VCaP (cell line): ENCODE results near the gene KIAA1671.
A peak's percentile ranks its signal among the peaks of the same experiment; 100 is the strongest.

Experiments used
- H3K27ac ChIP-seq: fragments of 450-650 bp; 2 replicates; pipeline ENCODE4 v1.5.1; 2017
- TF ChIP-seq, protein P1 (sequence below): fragments of 450-650 bp; conservative IDR thresholded peaks from 2 replicates; pipeline ENCODE4 v1.5.1; 2017; ENCODE audit warnings: mild to moderate bottlenecking, moderate library complexity

Gene KIAA1671

DNA sequence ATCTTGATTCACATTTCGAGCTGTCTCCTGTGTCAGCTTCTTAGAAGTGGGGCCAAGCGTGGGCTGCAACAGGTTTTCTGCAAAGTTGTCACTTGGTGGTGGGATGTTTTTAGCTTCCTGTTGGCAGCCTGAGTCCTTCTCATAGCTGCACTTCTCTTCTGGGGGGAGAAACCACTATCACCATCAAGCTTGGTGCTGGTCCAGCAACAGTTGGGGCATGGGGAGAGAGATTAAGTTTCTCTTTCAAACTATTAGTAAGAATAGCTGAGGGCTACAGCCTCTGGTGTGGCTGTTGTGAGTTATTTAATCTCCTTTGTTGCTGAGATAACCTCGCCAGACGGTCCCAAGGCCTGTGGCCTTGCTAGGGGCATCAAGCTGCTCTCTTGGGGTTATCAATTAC lies 123.8 kb downstream of the KIAA1671 start:
- TF ChIP-seq, protein P1, sequence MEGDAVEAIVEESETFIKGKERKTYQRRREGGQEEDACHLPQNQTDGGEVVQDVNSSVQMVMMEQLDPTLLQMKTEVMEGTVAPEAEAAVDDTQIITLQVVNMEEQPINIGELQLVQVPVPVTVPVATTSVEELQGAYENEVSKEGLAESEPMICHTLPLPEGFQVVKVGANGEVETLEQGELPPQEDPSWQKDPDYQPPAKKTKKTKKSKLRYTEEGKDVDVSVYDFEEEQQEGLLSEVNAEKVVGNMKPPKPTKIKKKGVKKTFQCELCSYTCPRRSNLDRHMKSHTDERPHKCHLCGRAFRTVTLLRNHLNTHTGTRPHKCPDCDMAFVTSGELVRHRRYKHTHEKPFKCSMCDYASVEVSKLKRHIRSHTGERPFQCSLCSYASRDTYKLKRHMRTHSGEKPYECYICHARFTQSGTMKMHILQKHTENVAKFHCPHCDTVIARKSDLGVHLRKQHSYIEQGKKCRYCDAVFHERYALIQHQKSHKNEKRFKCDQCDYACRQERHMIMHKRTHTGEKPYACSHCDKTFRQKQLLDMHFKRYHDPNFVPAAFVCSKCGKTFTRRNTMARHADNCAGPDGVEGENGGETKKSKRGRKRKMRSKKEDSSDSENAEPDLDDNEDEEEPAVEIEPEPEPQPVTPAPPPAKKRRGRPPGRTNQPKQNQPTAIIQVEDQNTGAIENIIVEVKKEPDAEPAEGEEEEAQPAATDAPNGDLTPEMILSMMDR = no peak
- H3K27ac ChIP-seq = no peak overlapping the region

- H3K27ac ChIP-seq = no peak overlapping the region
- TF ChIP-seq, protein P1 = no peak
These were observed 124.5 kb downstream of the KIAA1671 start for GRCh38 chr22:25077056-25077455.

GRCh38 chr22:25077964-25078363 lies 125.4 kb downstream of the KIAA1671 start:
- TF ChIP-seq, protein P1 = no peak

DNA sequence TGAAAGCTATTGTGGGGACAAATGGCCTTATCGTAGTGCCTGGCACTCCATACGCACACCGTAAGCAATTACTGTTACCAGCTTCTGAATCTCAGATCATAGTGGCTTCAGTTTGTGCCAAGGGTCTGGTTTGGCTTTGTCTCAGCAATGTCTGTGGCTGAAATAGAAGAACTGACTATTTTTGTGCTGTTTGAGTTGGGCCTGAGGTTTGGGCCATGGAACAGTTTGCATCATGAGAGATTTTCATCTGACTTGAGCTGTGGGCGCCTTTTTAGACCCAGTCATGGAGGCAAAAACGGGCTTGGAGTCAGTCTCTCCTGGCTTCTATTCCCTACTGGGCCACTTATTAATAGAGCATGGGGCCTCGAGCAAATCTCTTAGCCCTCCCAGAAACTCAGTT lies 126.1 kb downstream of the KIAA1671 start:
- TF ChIP-seq, protein P1 = no peak
- no peak overlapping the region for H3K27ac ChIP-seq

More at GRCh38 chr22:25077964-25078363, 125.4 kb downstream of the KIAA1671 start:
- no peak overlapping the region for H3K27ac ChIP-seq

- TF ChIP-seq, protein P1 = no peak
- H3K27ac ChIP-seq = no peak overlapping the region
These were observed 128.3 kb downstream of the KIAA1671 start for GRCh38 chr22:25080855-25081254.

DNA sequence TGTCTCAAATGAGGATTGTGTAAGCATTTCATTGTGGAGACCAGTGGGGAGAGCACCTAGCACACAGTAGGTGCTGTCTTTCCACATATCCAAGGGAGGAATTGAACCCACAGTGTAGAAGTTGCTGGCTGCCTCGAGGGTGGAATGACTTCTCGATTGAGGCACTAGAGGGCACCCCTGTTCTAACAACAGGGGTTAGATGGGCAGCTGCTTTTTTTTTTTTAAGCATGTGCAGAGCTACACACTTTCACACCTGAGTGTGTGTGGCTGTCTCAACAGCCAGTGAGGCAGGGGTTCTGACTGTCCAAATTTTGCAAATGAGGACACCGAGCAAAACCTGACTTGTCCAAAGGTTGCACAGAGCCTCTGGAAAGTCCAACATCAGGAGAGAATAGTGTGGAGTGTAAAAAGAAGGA lies 128.9 kb downstream of the KIAA1671 start:
- TF ChIP-seq, protein P1 = peak; percentile 81
- H3K27ac ChIP-seq = no peak overlapping the region

GRCh38 chr22:25082096-25082495 lies 129.6 kb downstream of the KIAA1671 start:
- H3K27ac ChIP-seq = no peak overlapping the region
- TF ChIP-seq, protein P1 = no peak
